GM23338 (cell line): Measurements from ENCODE around the gene RUFY1.

Experiments used
- CREB1 ChIP-seq: fragments of 250-450 bp; sonication (Bioruptor Pico); IDR thresholded peaks from 2 replicates; pipeline ENCODE4 v1.5.0; 2020; ENCODE audit warnings: low read depth, mild to moderate bottlenecking, moderate library complexity
- EZH2 ChIP-seq: fragments of 200-600 bp; sonication (generic); IDR thresholded peaks from one replicate; pipeline ENCODE4 v1.8.0; 2017; ENCODE audit warnings: antibody characterized with exemption, mild to moderate bottlenecking, low read depth; ENCODE audit not compliant: unreplicated experiment
- EZH2phosphoT487 ChIP-seq: fragments of 200-600 bp; sonication (generic); IDR thresholded peaks from one replicate; pipeline ENCODE4 v1.8.1; 2018; ENCODE audit warnings: antibody characterized with exemption; ENCODE audit not compliant: unreplicated experiment
- JUNB ChIP-seq: IDR thresholded peaks from one replicate; pipeline ENCODE4 v1.6.1; 2016; ENCODE audit warnings: antibody characterized with exemption; ENCODE audit not compliant: unreplicated experiment
- NANOG ChIP-seq: IDR thresholded peaks from 2 replicates; pipeline ENCODE4 v1.6.1; 2016; ENCODE audit warnings: antibody characterized with exemption, borderline replicate concordance
- POLR2AphosphoS5 ChIP-seq: IDR thresholded peaks from 2 replicates; pipeline ENCODE4 v1.6.1; 2016; ENCODE audit warnings: antibody characterized with exemption, low read depth
- REST ChIP-seq: IDR thresholded peaks from one replicate; pipeline ENCODE4 v1.6.1; 2018; ENCODE audit warnings: antibody characterized with exemption; ENCODE audit not compliant: unreplicated experiment
- STAT1 ChIP-seq: IDR thresholded peaks from one replicate; pipeline ENCODE4 v1.6.1; 2016; ENCODE audit warnings: antibody characterized with exemption; ENCODE audit not compliant: unreplicated experiment
- ZNF114 ChIP-seq: fragments of 250-450 bp; sonication (Bioruptor Pico); IDR thresholded peaks from 2 replicates; pipeline ENCODE4 v1.5.0; 2020; ENCODE audit warnings: mild to moderate bottlenecking, moderate library complexity
- ZNF331 ChIP-seq: fragments of 250-450 bp; sonication (Bioruptor Pico); IDR thresholded peaks from 2 replicates; pipeline ENCODE4 v1.5.0; 2020; ENCODE audit warnings: low read depth, mild to moderate bottlenecking, moderate library complexity
- TF ChIP-seq, protein P1 (sequence below), 2 experiments: fragments of 200-600 bp in 1 of 2; sonication (generic) in 1 of 2; conservative IDR thresholded peaks; 2 replicates each; pipeline versions ENCODE4 v1.5.1 to v1.6.1; 2016 to 2017; ENCODE audit warnings: antibody characterized with exemption in 2 of 2, low read depth in 2 of 2, mild to moderate bottlenecking in 2 of 2, moderate library complexity in 1 of 2
- TF ChIP-seq, protein P2 (sequence below): IDR thresholded peaks from 2 replicates; pipeline ENCODE4 v1.6.1; 2016; ENCODE audit warnings: antibody characterized with exemption
- TF ChIP-seq, protein P3 (sequence below): fragments of 250-450 bp; sonication (Bioruptor Pico); IDR thresholded peaks from 2 replicates; pipeline ENCODE4 v1.5.0; 2020; ENCODE audit warnings: mild to moderate bottlenecking, moderate library complexity

- TF ChIP-seq, protein P1, sequence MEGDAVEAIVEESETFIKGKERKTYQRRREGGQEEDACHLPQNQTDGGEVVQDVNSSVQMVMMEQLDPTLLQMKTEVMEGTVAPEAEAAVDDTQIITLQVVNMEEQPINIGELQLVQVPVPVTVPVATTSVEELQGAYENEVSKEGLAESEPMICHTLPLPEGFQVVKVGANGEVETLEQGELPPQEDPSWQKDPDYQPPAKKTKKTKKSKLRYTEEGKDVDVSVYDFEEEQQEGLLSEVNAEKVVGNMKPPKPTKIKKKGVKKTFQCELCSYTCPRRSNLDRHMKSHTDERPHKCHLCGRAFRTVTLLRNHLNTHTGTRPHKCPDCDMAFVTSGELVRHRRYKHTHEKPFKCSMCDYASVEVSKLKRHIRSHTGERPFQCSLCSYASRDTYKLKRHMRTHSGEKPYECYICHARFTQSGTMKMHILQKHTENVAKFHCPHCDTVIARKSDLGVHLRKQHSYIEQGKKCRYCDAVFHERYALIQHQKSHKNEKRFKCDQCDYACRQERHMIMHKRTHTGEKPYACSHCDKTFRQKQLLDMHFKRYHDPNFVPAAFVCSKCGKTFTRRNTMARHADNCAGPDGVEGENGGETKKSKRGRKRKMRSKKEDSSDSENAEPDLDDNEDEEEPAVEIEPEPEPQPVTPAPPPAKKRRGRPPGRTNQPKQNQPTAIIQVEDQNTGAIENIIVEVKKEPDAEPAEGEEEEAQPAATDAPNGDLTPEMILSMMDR (conservative IDR thresholded peaks at IDR 0.05; ENCODE audit: low read depth in 2 of 2): no peak
- no peak for TF ChIP-seq EZH2phosphoT487
- no peak for TF ChIP-seq EZH2
- TF ChIP-seq POLR2AphosphoS5: no peak
- no peak for TF ChIP-seq REST
- TF ChIP-seq CREB1 (CRISPR knock-in tag): no peak
- no peak for TF ChIP-seq ZNF331
- TF ChIP-seq, protein P2, sequence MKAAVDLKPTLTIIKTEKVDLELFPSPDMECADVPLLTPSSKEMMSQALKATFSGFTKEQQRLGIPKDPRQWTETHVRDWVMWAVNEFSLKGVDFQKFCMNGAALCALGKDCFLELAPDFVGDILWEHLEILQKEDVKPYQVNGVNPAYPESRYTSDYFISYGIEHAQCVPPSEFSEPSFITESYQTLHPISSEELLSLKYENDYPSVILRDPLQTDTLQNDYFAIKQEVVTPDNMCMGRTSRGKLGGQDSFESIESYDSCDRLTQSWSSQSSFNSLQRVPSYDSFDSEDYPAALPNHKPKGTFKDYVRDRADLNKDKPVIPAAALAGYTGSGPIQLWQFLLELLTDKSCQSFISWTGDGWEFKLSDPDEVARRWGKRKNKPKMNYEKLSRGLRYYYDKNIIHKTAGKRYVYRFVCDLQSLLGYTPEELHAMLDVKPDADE: no peak
- no peak for TF ChIP-seq JUNB
- no peak for TF ChIP-seq STAT1
- TF ChIP-seq, protein P3, sequence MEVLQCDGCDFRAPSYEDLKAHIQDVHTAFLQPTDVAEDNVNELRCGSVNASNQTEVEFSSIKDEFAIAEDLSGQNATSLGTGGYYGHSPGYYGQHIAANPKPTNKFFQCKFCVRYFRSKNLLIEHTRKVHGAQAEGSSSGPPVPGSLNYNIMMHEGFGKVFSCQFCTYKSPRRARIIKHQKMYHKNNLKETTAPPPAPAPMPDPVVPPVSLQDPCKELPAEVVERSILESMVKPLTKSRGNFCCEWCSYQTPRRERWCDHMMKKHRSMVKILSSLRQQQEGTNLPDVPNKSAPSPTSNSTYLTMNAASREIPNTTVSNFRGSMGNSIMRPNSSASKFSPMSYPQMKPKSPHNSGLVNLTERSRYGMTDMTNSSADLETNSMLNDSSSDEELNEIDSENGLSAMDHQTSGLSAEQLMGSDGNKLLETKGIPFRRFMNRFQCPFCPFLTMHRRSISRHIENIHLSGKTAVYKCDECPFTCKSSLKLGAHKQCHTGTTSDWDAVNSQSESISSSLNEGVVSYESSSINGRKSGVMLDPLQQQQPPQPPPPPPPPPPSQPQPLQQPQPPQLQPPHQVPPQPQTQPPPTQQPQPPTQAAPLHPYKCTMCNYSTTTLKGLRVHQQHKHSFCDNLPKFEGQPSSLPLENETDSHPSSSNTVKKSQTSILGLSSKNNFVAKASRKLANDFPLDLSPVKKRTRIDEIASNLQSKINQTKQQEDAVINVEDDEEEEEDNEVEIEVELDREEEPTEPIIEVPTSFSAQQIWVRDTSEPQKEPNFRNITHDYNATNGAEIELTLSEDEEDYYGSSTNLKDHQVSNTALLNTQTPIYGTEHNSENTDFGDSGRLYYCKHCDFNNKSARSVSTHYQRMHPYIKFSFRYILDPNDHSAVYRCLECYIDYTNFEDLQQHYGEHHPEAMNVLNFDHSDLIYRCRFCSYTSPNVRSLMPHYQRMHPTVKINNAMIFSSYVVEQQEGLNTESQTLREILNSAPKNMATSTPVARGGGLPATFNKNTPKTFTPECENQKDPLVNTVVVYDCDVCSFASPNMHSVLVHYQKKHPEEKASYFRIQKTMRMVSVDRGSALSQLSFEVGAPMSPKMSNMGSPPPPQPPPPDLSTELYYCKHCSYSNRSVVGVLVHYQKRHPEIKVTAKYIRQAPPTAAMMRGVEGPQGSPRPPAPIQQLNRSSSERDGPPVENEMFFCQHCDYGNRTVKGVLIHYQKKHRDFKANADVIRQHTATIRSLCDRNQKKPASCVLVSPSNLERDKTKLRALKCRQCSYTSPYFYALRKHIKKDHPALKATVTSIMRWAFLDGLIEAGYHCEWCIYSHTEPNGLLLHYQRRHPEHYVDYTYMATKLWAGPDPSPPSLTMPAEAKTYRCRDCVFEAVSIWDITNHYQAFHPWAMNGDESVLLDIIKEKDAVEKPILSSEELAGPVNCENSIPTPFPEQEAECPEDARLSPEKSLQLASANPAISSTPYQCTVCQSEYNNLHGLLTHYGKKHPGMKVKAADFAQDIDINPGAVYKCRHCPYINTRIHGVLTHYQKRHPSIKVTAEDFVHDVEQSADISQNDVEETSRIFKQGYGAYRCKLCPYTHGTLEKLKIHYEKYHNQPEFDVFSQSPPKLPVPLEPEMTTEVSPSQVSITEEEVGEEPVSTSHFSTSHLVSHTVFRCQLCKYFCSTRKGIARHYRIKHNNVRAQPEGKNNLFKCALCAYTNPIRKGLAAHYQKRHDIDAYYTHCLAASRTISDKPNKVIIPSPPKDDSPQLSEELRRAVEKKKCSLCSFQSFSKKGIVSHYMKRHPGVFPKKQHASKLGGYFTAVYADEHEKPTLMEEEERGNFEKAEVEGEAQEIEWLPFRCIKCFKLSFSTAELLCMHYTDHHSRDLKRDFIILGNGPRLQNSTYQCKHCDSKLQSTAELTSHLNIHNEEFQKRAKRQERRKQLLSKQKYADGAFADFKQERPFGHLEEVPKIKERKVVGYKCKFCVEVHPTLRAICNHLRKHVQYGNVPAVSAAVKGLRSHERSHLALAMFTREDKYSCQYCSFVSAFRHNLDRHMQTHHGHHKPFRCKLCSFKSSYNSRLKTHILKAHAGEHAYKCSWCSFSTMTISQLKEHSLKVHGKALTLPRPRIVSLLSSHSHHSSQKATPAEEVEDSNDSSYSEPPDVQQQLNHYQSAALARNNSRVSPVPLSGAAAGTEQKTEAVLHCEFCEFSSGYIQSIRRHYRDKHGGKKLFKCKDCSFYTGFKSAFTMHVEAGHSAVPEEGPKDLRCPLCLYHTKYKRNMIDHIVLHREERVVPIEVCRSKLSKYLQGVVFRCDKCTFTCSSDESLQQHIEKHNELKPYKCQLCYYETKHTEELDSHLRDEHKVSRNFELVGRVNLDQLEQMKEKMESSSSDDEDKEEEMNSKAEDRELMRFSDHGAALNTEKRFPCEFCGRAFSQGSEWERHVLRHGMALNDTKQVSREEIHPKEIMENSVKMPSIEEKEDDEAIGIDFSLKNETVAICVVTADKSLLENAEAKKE (CRISPR knock-in tag): no peak
- TF ChIP-seq ZNF114 (CRISPR knock-in tag): no peak
- TF ChIP-seq NANOG: no peak
Measured at GRCh38 chr5:179512452-179513000, 37.8 kb upstream of the RUFY1 start.
